ENCODE results near the gene PCDH9. TPM values are rescaled to one million over a fixed set of nuclear protein-coding genes. Genes with fewer than 3 reads are reported as not detected.

The PCDH9 gene
- total RNA-seq, 1 donor from 2014 or later = 3.7 TPM

DNA sequence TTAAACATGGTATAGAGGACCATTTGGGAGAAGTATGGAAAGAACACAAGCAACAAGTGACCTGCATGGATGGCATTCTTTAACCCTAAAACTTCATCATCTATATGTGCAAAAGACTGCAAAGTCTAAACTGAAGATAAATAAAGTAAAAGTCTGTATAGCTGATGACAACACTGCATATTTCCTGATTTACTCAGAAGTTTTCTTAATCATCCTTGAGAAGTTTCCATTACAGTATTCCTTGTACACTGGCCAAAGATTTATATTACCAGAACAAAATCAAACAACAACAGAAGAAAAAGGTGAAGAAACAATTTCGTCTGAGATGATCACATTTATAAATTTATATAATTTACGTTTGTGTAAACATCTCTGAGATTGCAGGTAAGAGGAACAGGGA lies 805.7 kb downstream of the PCDH9 start:
- H3K4me3 ChIP-seq = no peak overlapping the region
- H3K36me3 ChIP-seq = no peaks in the 10 kb centered on the region
- intact Hi-C loops (cut with DNase I) = no loop called here
- no peaks in the 10 kb centered on the region for H3K4me1 ChIP-seq
- H3K27ac ChIP-seq = no peak overlapping the region
- no peaks in the 10 kb centered on the region for H3K27me3 ChIP-seq
- no peaks in the 10 kb centered on the region for H3K9me3 ChIP-seq
- TF ChIP-seq POLR2A (IDR thresholded peaks at IDR 0.05) (no peak), POLR2AphosphoS5 (IDR thresholded peaks at IDR 0.05; ENCODE audit: insufficient read depth in 1 of 2, low read depth in 1 of 2) (no peak)
- TF ChIP-seq, protein P1, sequence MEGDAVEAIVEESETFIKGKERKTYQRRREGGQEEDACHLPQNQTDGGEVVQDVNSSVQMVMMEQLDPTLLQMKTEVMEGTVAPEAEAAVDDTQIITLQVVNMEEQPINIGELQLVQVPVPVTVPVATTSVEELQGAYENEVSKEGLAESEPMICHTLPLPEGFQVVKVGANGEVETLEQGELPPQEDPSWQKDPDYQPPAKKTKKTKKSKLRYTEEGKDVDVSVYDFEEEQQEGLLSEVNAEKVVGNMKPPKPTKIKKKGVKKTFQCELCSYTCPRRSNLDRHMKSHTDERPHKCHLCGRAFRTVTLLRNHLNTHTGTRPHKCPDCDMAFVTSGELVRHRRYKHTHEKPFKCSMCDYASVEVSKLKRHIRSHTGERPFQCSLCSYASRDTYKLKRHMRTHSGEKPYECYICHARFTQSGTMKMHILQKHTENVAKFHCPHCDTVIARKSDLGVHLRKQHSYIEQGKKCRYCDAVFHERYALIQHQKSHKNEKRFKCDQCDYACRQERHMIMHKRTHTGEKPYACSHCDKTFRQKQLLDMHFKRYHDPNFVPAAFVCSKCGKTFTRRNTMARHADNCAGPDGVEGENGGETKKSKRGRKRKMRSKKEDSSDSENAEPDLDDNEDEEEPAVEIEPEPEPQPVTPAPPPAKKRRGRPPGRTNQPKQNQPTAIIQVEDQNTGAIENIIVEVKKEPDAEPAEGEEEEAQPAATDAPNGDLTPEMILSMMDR (IDR thresholded peaks at IDR 0.05) = no peak
- DNase-seq (ENCODE audit: extremely low spot score in 2 of 2) = no peak

DNA sequence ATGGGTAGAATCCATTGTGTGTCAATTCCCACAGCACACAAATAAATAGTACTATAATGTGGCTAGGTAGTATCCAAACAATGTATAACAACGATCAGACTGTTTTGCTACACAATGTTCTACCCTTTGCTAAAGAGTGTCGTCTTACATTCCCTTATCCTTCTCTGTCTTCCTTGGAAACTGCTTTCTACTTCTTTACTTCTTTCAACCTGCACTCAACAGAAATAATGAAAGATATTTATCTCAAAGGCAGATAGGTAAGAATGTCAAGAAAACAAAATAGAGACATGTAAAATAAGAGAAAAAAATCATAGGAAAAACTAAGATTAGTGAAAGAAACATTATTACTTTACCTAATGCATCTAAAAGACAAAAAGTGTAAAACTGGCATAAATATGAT lies 814.7 kb downstream of the PCDH9 start:
- no peaks in the 10 kb centered on the region for H3K9me3 ChIP-seq
- H3K4me3 ChIP-seq = no peak overlapping the region
- H3K4me1 ChIP-seq = no peaks in the 10 kb centered on the region
- TF ChIP-seq POLR2A (IDR thresholded peaks at IDR 0.05) = no peak
- TF ChIP-seq, protein P1 (IDR thresholded peaks at IDR 0.05) = no peak
- no peak for TF ChIP-seq POLR2AphosphoS5 (IDR thresholded peaks at IDR 0.05; ENCODE audit: insufficient read depth in 1 of 2, low read depth in 1 of 2)
- H3K36me3 ChIP-seq = no peaks in the 10 kb centered on the region
- intact Hi-C loops (cut with DNase I) = no loop called here
- no peaks in the 10 kb centered on the region for H3K27me3 ChIP-seq
- no peak for DNase-seq (ENCODE audit: extremely low spot score in 2 of 2)
- no peak overlapping the region for H3K27ac ChIP-seq

DNA sequence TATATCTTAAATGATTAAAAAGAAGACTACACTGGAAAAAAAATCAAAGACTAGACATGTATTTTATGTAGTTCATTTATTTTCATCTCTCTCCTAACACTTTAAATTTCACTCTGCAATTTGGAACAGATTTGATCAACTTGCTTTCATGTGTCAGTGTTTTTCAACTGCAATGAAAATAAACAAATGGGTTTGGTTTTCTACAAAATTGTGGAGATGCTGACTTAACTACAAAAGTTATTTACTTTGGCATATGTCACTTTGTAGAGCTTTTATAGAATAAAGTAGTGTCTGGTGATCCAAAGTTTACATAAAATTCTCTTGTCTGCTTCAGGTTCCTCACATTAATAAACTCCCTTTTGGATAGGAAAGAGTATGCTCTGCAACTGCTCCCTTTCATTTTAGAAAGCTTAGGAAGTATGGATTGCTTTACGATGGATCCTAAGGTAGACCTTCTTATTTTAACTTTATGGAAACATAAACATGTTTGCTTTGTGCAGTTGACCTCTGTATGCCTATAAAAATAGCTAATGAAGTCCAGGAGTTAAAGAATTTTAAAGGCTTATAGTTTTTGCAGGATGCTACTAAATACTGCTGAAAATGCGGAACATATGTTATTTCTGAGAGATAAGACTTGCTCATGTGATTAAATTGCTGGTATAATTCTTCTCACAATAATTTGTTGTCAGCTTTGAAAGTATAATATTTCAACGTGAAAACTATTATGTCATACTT lies 815.9 kb downstream of the PCDH9 start:
- H3K27me3 ChIP-seq = no peaks in the 10 kb centered on the region
- no peak overlapping the region for H3K4me3 ChIP-seq
- H3K9me3 ChIP-seq = no peaks in the 10 kb centered on the region
- no peak for TF ChIP-seq POLR2A (IDR thresholded peaks at IDR 0.05)
- TF ChIP-seq, protein P1 (IDR thresholded peaks at IDR 0.05) = no peak
- TF ChIP-seq POLR2AphosphoS5 (IDR thresholded peaks at IDR 0.05; ENCODE audit: insufficient read depth in 1 of 2, low read depth in 1 of 2) = no peak
- no peak overlapping the region for H3K27ac ChIP-seq
- intact Hi-C loops (cut with DNase I) = no loop called here
- H3K4me1 ChIP-seq = no peaks in the 10 kb centered on the region
- no peaks in the 10 kb centered on the region for H3K36me3 ChIP-seq
- no peak for DNase-seq (ENCODE audit: extremely low spot score in 2 of 2)

DNA sequence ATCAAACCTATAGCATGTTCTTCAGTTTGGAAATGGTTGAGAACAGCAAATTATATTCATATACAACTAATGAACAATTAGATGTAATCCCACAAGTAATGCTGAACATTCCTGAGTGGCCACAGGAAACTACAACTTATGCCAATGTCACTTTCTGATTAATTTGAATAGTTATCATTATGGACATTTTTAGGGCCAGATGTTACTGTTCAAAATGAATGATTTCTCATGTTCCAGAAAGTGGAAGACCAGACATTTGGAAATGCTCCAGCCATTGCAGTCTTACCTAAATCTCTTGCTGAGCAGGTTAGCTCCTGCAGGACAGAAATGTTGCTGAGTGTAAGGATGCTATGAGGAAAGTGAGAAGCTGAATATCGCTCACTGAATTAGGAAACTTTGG lies 819.8 kb downstream of the PCDH9 start:
- Histone ChIP-seq H3K9me3 (no peaks in the 10 kb centered on the region), H3K4me3 (no peak overlapping the region), H3K36me3 (no peaks in the 10 kb centered on the region), H3K27ac (no peak overlapping the region), H3K4me1 (no peaks in the 10 kb centered on the region), H3K27me3 (no peaks in the 10 kb centered on the region)
- intact Hi-C loops (cut with DNase I) = no loop called here
- DNase-seq (ENCODE audit: extremely low spot score in 2 of 2) = no peak
- TF ChIP-seq POLR2A (IDR thresholded peaks at IDR 0.05) (no peak), POLR2AphosphoS5 (IDR thresholded peaks at IDR 0.05; ENCODE audit: insufficient read depth in 1 of 2, low read depth in 1 of 2) (no peak)
- TF ChIP-seq, protein P1 (IDR thresholded peaks at IDR 0.05) = no peak

DNA sequence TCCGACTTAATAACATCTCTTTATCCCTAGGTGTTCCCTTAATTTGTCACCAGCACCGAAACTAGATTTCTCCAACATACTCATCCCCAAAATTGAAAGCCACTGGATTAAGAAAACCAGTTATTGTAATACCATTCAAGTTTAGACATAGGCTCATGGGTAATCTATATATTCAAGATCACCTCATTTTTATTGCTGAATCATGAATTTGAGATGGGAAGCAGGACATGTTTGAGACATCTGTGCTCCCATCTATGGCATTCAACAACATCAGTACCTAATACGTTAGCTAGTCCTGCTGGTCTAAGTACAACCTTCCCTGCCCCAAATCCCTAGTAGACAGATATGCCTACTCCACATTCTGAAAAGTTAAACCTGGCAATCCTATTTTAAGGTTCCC lies 820.6 kb downstream of the PCDH9 start:
- Histone ChIP-seq H3K36me3 (no peaks in the 10 kb centered on the region), H3K9me3 (no peaks in the 10 kb centered on the region), H3K27me3 (no peaks in the 10 kb centered on the region), H3K27ac (no peak overlapping the region), H3K4me1 (no peaks in the 10 kb centered on the region), H3K4me3 (no peak overlapping the region)
- intact Hi-C loops (cut with DNase I) = no loop called here
- DNase-seq (ENCODE audit: extremely low spot score in 2 of 2) = no peak
- TF ChIP-seq POLR2A (IDR thresholded peaks at IDR 0.05) (no peak), POLR2AphosphoS5 (IDR thresholded peaks at IDR 0.05; ENCODE audit: insufficient read depth in 1 of 2, low read depth in 1 of 2) (no peak)
- TF ChIP-seq, protein P1 (IDR thresholded peaks at IDR 0.05) = no peak
